ENCODE results near the gene RABGAP1L.
"Not testable (repeated sequence)": the region's sequence is repeated elsewhere in the genome, so short reads cannot be mapped to it uniquely, and the experiment has no call there.

Gene RABGAP1L

GRCh38 chr1:174408146-174408545, 248.8 kb downstream of the RABGAP1L start:
- no peaks in the 10 kb centered on the region for H3K9me3 ChIP-seq (ENCODE audit: control insufficient read depth, insufficient read depth, low read depth, low read length)
- no peaks in the 10 kb centered on the region for H3K27me3 ChIP-seq (ENCODE audit: control insufficient read depth, insufficient read depth, low read length)
- no peak overlapping the region for H3K9ac ChIP-seq (ENCODE audit: low read length)
- H3K36me3 ChIP-seq (ENCODE audit: control insufficient read depth, insufficient read depth, low read length), result no peaks in the 10 kb centered on the region
- no peak overlapping the region for H3K4me3 ChIP-seq (ENCODE audit: low read depth, low read length)
- H3K4me1 ChIP-seq (ENCODE audit: control insufficient read depth, insufficient read depth, low read length), result no peaks in the 10 kb centered on the region
- no peak overlapping the region for H3K27ac ChIP-seq (ENCODE audit: low read depth, low read length)

- H3K36me3 ChIP-seq (ENCODE audit: control insufficient read depth, insufficient read depth, low read length); H3K4me3 ChIP-seq (ENCODE audit: low read depth, low read length); H3K27ac ChIP-seq (ENCODE audit: low read depth, low read length); H3K9me3 ChIP-seq (ENCODE audit: control insufficient read depth, insufficient read depth, low read depth, low read length); H3K4me1 ChIP-seq (ENCODE audit: control insufficient read depth, insufficient read depth, low read length); H3K9ac ChIP-seq (ENCODE audit: low read length); H3K27me3 ChIP-seq (ENCODE audit: control insufficient read depth, insufficient read depth, low read length): not testable (repeated sequence)
Measured at GRCh38 chr1:174409801-174410200, 250.5 kb downstream of the RABGAP1L start.

GRCh38 chr1:174413632-174414031, 254.3 kb downstream of the RABGAP1L start:
- Histone ChIP-seq H3K9me3 (ENCODE audit: control insufficient read depth, insufficient read depth, low read depth, low read length) (no peaks in the 10 kb centered on the region), H3K4me1 (ENCODE audit: control insufficient read depth, insufficient read depth, low read length) (no peaks in the 10 kb centered on the region), H3K27me3 (ENCODE audit: control insufficient read depth, insufficient read depth, low read length) (no peaks in the 10 kb centered on the region), H3K36me3 (ENCODE audit: control insufficient read depth, insufficient read depth, low read length) (no peaks in the 10 kb centered on the region), H3K9ac (ENCODE audit: low read length) (no peak overlapping the region), H3K4me3 (ENCODE audit: low read depth, low read length) (no peak overlapping the region), H3K27ac (ENCODE audit: low read depth, low read length) (no peak overlapping the region)

- no peaks in the 10 kb centered on the region for H3K27me3 ChIP-seq (ENCODE audit: control insufficient read depth, insufficient read depth, low read length)
- H3K27ac ChIP-seq (ENCODE audit: low read depth, low read length), result no peak overlapping the region
- no peak overlapping the region for H3K9ac ChIP-seq (ENCODE audit: low read length)
- H3K9me3 ChIP-seq (ENCODE audit: control insufficient read depth, insufficient read depth, low read depth, low read length), result no peaks in the 10 kb centered on the region
- H3K4me3 ChIP-seq (ENCODE audit: low read depth, low read length), result no peak overlapping the region
- no peaks in the 10 kb centered on the region for H3K4me1 ChIP-seq (ENCODE audit: control insufficient read depth, insufficient read depth, low read length)
- H3K36me3 ChIP-seq (ENCODE audit: control insufficient read depth, insufficient read depth, low read length), result no peaks in the 10 kb centered on the region
Measured at GRCh38 chr1:174414203-174414602, 254.9 kb downstream of the RABGAP1L start.

GRCh38 chr1:174415506-174415905, 256.2 kb downstream of the RABGAP1L start:
- H3K9me3 ChIP-seq (ENCODE audit: control insufficient read depth, insufficient read depth, low read depth, low read length), result no peaks in the 10 kb centered on the region
- H3K4me3 ChIP-seq (ENCODE audit: low read depth, low read length), result no peak overlapping the region
- H3K36me3 ChIP-seq (ENCODE audit: control insufficient read depth, insufficient read depth, low read length), result no peaks in the 10 kb centered on the region
- H3K27me3 ChIP-seq (ENCODE audit: control insufficient read depth, insufficient read depth, low read length), result no peaks in the 10 kb centered on the region
- H3K4me1 ChIP-seq (ENCODE audit: control insufficient read depth, insufficient read depth, low read length), result no peaks in the 10 kb centered on the region
- H3K27ac ChIP-seq (ENCODE audit: low read depth, low read length), result no peak overlapping the region
- H3K9ac ChIP-seq (ENCODE audit: low read length), result no peak overlapping the region

GRCh38 chr1:174417921-174418320, 258.6 kb downstream of the RABGAP1L start:
- Histone ChIP-seq H3K36me3 (ENCODE audit: control insufficient read depth, insufficient read depth, low read length) (no peaks in the 10 kb centered on the region), H3K4me1 (ENCODE audit: control insufficient read depth, insufficient read depth, low read length) (no peaks in the 10 kb centered on the region)

GRCh38 chr1:174425121-174425520, 265.8 kb downstream of the RABGAP1L start:
- Histone ChIP-seq H3K27ac (ENCODE audit: low read depth, low read length) (no peak overlapping the region), H3K36me3 (ENCODE audit: control insufficient read depth, insufficient read depth, low read length) (no peaks in the 10 kb centered on the region), H3K9ac (ENCODE audit: low read length) (no peak overlapping the region), H3K27me3 (ENCODE audit: control insufficient read depth, insufficient read depth, low read length) (no peaks in the 10 kb centered on the region), H3K4me1 (ENCODE audit: control insufficient read depth, insufficient read depth, low read length) (no peaks in the 10 kb centered on the region), H3K9me3 (ENCODE audit: control insufficient read depth, insufficient read depth, low read depth, low read length) (no peaks in the 10 kb centered on the region), H3K4me3 (ENCODE audit: low read depth, low read length) (no peak overlapping the region)

More at GRCh38 chr1:174417921-174418320, 258.6 kb downstream of the RABGAP1L start:
- no peaks in the 10 kb centered on the region for H3K9me3 ChIP-seq (ENCODE audit: control insufficient read depth, insufficient read depth, low read depth, low read length)
- no peak overlapping the region for H3K27ac ChIP-seq (ENCODE audit: low read depth, low read length)
- no peak overlapping the region for H3K4me3 ChIP-seq (ENCODE audit: low read depth, low read length)
- H3K27me3 ChIP-seq (ENCODE audit: control insufficient read depth, insufficient read depth, low read length), result no peaks in the 10 kb centered on the region
- no peak overlapping the region for H3K9ac ChIP-seq (ENCODE audit: low read length)

- no peaks in the 10 kb centered on the region for H3K4me1 ChIP-seq (ENCODE audit: control insufficient read depth, insufficient read depth, low read length)
- no peak overlapping the region for H3K27ac ChIP-seq (ENCODE audit: low read depth, low read length)
- H3K36me3 ChIP-seq (ENCODE audit: control insufficient read depth, insufficient read depth, low read length), result no peaks in the 10 kb centered on the region
- no peak overlapping the region for H3K9ac ChIP-seq (ENCODE audit: low read length)
- no peaks in the 10 kb centered on the region for H3K9me3 ChIP-seq (ENCODE audit: control insufficient read depth, insufficient read depth, low read depth, low read length)
- H3K4me3 ChIP-seq (ENCODE audit: low read depth, low read length), result no peak overlapping the region
- H3K27me3 ChIP-seq (ENCODE audit: control insufficient read depth, insufficient read depth, low read length), result no peaks in the 10 kb centered on the region
Measured at GRCh38 chr1:174426153-174426552, 266.8 kb downstream of the RABGAP1L start.

- H3K27me3 ChIP-seq (ENCODE audit: control insufficient read depth, insufficient read depth, low read length), result no peaks in the 10 kb centered on the region
- H3K9ac ChIP-seq (ENCODE audit: low read length), result no peak overlapping the region
- no peak overlapping the region for H3K4me3 ChIP-seq (ENCODE audit: low read depth, low read length)
- H3K9me3 ChIP-seq (ENCODE audit: control insufficient read depth, insufficient read depth, low read depth, low read length), result no peaks in the 10 kb centered on the region
- H3K27ac ChIP-seq (ENCODE audit: low read depth, low read length), result no peak overlapping the region
- no peaks in the 10 kb centered on the region for H3K4me1 ChIP-seq (ENCODE audit: control insufficient read depth, insufficient read depth, low read length)
- H3K36me3 ChIP-seq (ENCODE audit: control insufficient read depth, insufficient read depth, low read length), result no peaks in the 10 kb centered on the region
Measured at GRCh38 chr1:174428033-174428432, 268.7 kb downstream of the RABGAP1L start.

GRCh38 chr1:174428739-174429138, 269.4 kb downstream of the RABGAP1L start:
- no peaks in the 10 kb centered on the region for H3K27me3 ChIP-seq (ENCODE audit: control insufficient read depth, insufficient read depth, low read length)
- no peak overlapping the region for H3K9ac ChIP-seq (ENCODE audit: low read length)
- H3K9me3 ChIP-seq (ENCODE audit: control insufficient read depth, insufficient read depth, low read depth, low read length), result no peaks in the 10 kb centered on the region
- no peak overlapping the region for H3K27ac ChIP-seq (ENCODE audit: low read depth, low read length)
- H3K36me3 ChIP-seq (ENCODE audit: control insufficient read depth, insufficient read depth, low read length), result no peaks in the 10 kb centered on the region
- H3K4me1 ChIP-seq (ENCODE audit: control insufficient read depth, insufficient read depth, low read length), result no peaks in the 10 kb centered on the region
- no peak overlapping the region for H3K4me3 ChIP-seq (ENCODE audit: low read depth, low read length)

GRCh38 chr1:174433451-174433850, 274.1 kb downstream of the RABGAP1L start:
- H3K27me3 ChIP-seq (ENCODE audit: control insufficient read depth, insufficient read depth, low read length), result no peaks in the 10 kb centered on the region
- H3K9me3 ChIP-seq (ENCODE audit: control insufficient read depth, insufficient read depth, low read depth, low read length), result no peaks in the 10 kb centered on the region
- H3K36me3 ChIP-seq (ENCODE audit: control insufficient read depth, insufficient read depth, low read length), result no peaks in the 10 kb centered on the region
- H3K27ac ChIP-seq (ENCODE audit: low read depth, low read length), result no peak overlapping the region
- H3K4me1 ChIP-seq (ENCODE audit: control insufficient read depth, insufficient read depth, low read length), result no peaks in the 10 kb centered on the region
- H3K9ac ChIP-seq (ENCODE audit: low read length), result no peak overlapping the region
- H3K4me3 ChIP-seq (ENCODE audit: low read depth, low read length), result no peak overlapping the region

- no peaks in the 10 kb centered on the region for H3K27me3 ChIP-seq (ENCODE audit: control insufficient read depth, insufficient read depth, low read length)
- no peak overlapping the region for H3K9ac ChIP-seq (ENCODE audit: low read length)
- H3K27ac ChIP-seq (ENCODE audit: low read depth, low read length), result no peak overlapping the region
- no peaks in the 10 kb centered on the region for H3K4me1 ChIP-seq (ENCODE audit: control insufficient read depth, insufficient read depth, low read length)
- H3K9me3 ChIP-seq (ENCODE audit: control insufficient read depth, insufficient read depth, low read depth, low read length), result no peaks in the 10 kb centered on the region
- no peaks in the 10 kb centered on the region for H3K36me3 ChIP-seq (ENCODE audit: control insufficient read depth, insufficient read depth, low read length)
- H3K4me3 ChIP-seq (ENCODE audit: low read depth, low read length), result no peak overlapping the region
Measured at GRCh38 chr1:174445351-174445750, 286.0 kb downstream of the RABGAP1L start.
